MM.1S (cell line): ENCODE measurements around the gene SPPL2C.

ENCODE experiments used
- DNase-seq: peaks from one replicate; pipeline ENCODE4 v3.0.0-alpha.2; 2015
- H2AFZ ChIP-seq: fragments of 300-600 bp; sonication (generic); 2 replicates; pipeline ENCODE4 v1.6.0; 2016; ENCODE audit warnings: antibody characterized with exemption, low read length
- H3F3A ChIP-seq: fragments of 300-600 bp; sonication (generic); 2 replicates; pipeline ENCODE4 v1.6.1; 2016; ENCODE audit warnings: mild to moderate bottlenecking, antibody characterized with exemption, low read length, moderate library complexity, mixed read lengths; ENCODE audit not compliant: insufficient read depth
- H3K27ac ChIP-seq: fragments of 300-600 bp; sonication (generic); 2 replicates; pipeline ENCODE4 v1.5.1; 2016; ENCODE audit warnings: mild to moderate bottlenecking, low read length
- H3K27me3 ChIP-seq: fragments of 300-600 bp; sonication (generic); replicated peaks from 2 replicates; pipeline ENCODE4 v1.6.0; 2016; ENCODE audit warnings: low read length; ENCODE audit not compliant: insufficient read depth
- H3K36me3 ChIP-seq: fragments of 300-600 bp; sonication (generic); replicated peaks from 2 replicates; pipeline ENCODE4 v1.6.1; 2016; ENCODE audit warnings: mild to moderate bottlenecking, low read length, mixed read lengths; ENCODE audit not compliant: insufficient read depth
- H3K4me1 ChIP-seq: fragments of 300-600 bp; sonication (generic); 2 replicates; pipeline ENCODE4 v1.6.1; 2016; ENCODE audit warnings: low read length, mixed read lengths
- H3K4me2 ChIP-seq: fragments of 300-600 bp; sonication (generic); 2 replicates; pipeline ENCODE4 v1.6.0; 2016; ENCODE audit warnings: low read depth, low read length
- H3K4me3 ChIP-seq: fragments of 300-600 bp; sonication (generic); 2 replicates; pipeline ENCODE4 v1.5.1; 2016; ENCODE audit warnings: low read length, mixed read lengths
- H3K79me2 ChIP-seq: fragments of 300-600 bp; sonication (generic); 2 replicates; pipeline ENCODE4 v1.6.1; 2016; ENCODE audit warnings: mixed run types, low read length, mixed read lengths
- H3K9ac ChIP-seq: fragments of 300-600 bp; sonication (generic); 2 replicates; pipeline ENCODE4 v1.6.1; 2016; ENCODE audit warnings: low read length, mixed read lengths
- H3K9me2 ChIP-seq: fragments of 300-600 bp; sonication (generic); replicated peaks from 2 replicates; pipeline ENCODE4 v1.6.1; 2016; ENCODE audit warnings: mild to moderate bottlenecking, low read length, mixed read lengths; ENCODE audit not compliant: insufficient read depth
- H3K9me3 ChIP-seq: fragments of 300-600 bp; sonication (generic); replicated peaks from 2 replicates; pipeline ENCODE4 v1.6.1; 2016; ENCODE audit warnings: mild to moderate bottlenecking, low read length, mixed read lengths; ENCODE audit not compliant: insufficient read depth
- H4K20me1 ChIP-seq: fragments of 300-600 bp; sonication (generic); 2 replicates; pipeline ENCODE4 v1.6.1; 2016; ENCODE audit warnings: mild to moderate bottlenecking, low read length, moderate library complexity, mixed read lengths; ENCODE audit not compliant: insufficient read depth
- EZH2 ChIP-seq: fragments of 300-600 bp; sonication (generic); optimal IDR thresholded peaks from 2 replicates; pipeline ENCODE3; 2017; ENCODE audit warnings: low read depth, mild to moderate bottlenecking, antibody characterized with exemption, low read length, mixed read lengths
- EZH2phosphoT487 ChIP-seq: fragments of 300-600 bp; sonication (generic); IDR thresholded peaks from 2 replicates; pipeline ENCODE4 v1.6.1; 2018; ENCODE audit warnings: antibody characterized with exemption, low read length
- TF ChIP-seq, protein P1 (sequence below): fragments of 300-600 bp; sonication (generic); IDR thresholded peaks from 2 replicates; pipeline ENCODE4 v1.5.1; 2016; ENCODE audit warnings: antibody characterized with exemption, low read length, mixed read lengths

Gene SPPL2C, protein sequence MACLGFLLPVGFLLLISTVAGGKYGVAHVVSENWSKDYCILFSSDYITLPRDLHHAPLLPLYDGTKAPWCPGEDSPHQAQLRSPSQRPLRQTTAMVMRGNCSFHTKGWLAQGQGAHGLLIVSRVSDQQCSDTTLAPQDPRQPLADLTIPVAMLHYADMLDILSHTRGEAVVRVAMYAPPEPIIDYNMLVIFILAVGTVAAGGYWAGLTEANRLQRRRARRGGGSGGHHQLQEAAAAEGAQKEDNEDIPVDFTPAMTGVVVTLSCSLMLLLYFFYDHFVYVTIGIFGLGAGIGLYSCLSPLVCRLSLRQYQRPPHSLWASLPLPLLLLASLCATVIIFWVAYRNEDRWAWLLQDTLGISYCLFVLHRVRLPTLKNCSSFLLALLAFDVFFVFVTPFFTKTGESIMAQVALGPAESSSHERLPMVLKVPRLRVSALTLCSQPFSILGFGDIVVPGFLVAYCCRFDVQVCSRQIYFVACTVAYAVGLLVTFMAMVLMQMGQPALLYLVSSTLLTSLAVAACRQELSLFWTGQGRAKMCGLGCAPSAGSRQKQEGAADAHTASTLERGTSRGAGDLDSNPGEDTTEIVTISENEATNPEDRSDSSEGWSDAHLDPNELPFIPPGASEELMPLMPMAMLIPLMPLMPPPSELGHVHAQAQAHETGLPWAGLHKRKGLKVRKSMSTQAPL

GRCh38 chr17:45844695-45845375 lies at the start of gene SPPL2C:
Gene SPPL2C (plus strand): TSS chr17:45844881. CDS start chr17:45844907, 26 bp downstream.
- H3K4me3 ChIP-seq: no peak within 1 kb of the TSS
- no peak for TF ChIP-seq EZH2phosphoT487
- TF ChIP-seq, protein P1, sequence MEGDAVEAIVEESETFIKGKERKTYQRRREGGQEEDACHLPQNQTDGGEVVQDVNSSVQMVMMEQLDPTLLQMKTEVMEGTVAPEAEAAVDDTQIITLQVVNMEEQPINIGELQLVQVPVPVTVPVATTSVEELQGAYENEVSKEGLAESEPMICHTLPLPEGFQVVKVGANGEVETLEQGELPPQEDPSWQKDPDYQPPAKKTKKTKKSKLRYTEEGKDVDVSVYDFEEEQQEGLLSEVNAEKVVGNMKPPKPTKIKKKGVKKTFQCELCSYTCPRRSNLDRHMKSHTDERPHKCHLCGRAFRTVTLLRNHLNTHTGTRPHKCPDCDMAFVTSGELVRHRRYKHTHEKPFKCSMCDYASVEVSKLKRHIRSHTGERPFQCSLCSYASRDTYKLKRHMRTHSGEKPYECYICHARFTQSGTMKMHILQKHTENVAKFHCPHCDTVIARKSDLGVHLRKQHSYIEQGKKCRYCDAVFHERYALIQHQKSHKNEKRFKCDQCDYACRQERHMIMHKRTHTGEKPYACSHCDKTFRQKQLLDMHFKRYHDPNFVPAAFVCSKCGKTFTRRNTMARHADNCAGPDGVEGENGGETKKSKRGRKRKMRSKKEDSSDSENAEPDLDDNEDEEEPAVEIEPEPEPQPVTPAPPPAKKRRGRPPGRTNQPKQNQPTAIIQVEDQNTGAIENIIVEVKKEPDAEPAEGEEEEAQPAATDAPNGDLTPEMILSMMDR: no peak
- TF ChIP-seq EZH2: no peak
- DNase-seq: no peak
- no peak within 1 kb of the TSS for H2AFZ ChIP-seq
- no peaks in the 10 kb centered on the region for H4K20me1 ChIP-seq
- no peak within 1 kb of the TSS for H3K4me2 ChIP-seq
- no peaks in the 10 kb centered on the region for H3K9me3 ChIP-seq
- no peaks in the 10 kb centered on the region for H3K79me2 ChIP-seq
- no peaks in the 10 kb centered on the region for H3K36me3 ChIP-seq
- no peaks in the 10 kb centered on the region for H3F3A ChIP-seq
- no peaks in the 10 kb centered on the region for H3K4me1 ChIP-seq
- H3K27me3 ChIP-seq: peaks cover 27% of the 10 kb centered on the region
- H3K27ac ChIP-seq: no peak within 1 kb of the TSS
- H3K9me2 ChIP-seq: no peaks in the 10 kb centered on the region
- H3K9ac ChIP-seq: no peak within 1 kb of the TSS

GRCh38 chr17:45800816-45801215 lies 43.9 kb upstream of the SPPL2C start:
- no peak overlapping the region for H3K27ac ChIP-seq
- no peaks in the 10 kb centered on the region for H4K20me1 ChIP-seq
- no peak overlapping the region for H3K4me3 ChIP-seq
- H3K4me2 ChIP-seq: no peak overlapping the region
- H3K9me3 ChIP-seq: no peaks in the 10 kb centered on the region
- no peaks in the 10 kb centered on the region for H3K79me2 ChIP-seq
- H3K9me2 ChIP-seq: no peaks in the 10 kb centered on the region
- peaks cover 87% of the 10 kb centered on the region for H3K27me3 ChIP-seq
- no peak overlapping the region for H2AFZ ChIP-seq
- no peak for DNase-seq
- H3K4me1 ChIP-seq: no peaks in the 10 kb centered on the region
- no peaks in the 10 kb centered on the region for H3K36me3 ChIP-seq
- TF ChIP-seq EZH2phosphoT487 (no peak), EZH2 (no peak)
- TF ChIP-seq, protein P1: no peak
- no peak overlapping the region for H3K9ac ChIP-seq
- no peaks in the 10 kb centered on the region for H3F3A ChIP-seq

DNA sequence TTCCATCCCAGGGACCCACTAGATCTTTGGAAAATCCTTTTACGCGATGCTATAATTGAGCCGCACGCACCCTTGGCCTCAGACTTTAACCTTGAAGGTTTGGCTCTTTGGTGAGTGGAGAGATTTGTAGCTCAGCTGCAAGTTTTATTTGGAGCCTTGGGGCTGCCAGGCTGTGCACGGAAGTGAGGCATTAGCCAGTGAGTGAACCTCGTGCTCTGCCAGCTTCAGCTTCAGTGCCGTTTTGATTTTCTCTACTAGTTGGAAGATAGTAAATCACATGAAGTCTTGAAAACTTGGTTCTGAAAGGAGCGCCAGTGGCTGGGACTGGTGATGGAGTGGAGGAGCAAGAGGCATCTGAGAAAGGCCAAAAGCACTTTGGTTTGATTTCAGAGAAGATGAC lies 43.3 kb upstream of the SPPL2C start:
- no peak overlapping the region for H3K9ac ChIP-seq
- H3K27ac ChIP-seq: no peak overlapping the region
- no peaks in the 10 kb centered on the region for H4K20me1 ChIP-seq
- H3K9me3 ChIP-seq: no peaks in the 10 kb centered on the region
- no peak for DNase-seq
- no peak for TF ChIP-seq EZH2phosphoT487
- TF ChIP-seq, protein P1: no peak
- TF ChIP-seq EZH2: no peak
- no peak overlapping the region for H3K4me2 ChIP-seq
- no peak overlapping the region for H2AFZ ChIP-seq
- H3K79me2 ChIP-seq: no peaks in the 10 kb centered on the region
- H3K4me3 ChIP-seq: no peak overlapping the region
- H3K36me3 ChIP-seq: no peaks in the 10 kb centered on the region
- H3K4me1 ChIP-seq: no peaks in the 10 kb centered on the region
- no peaks in the 10 kb centered on the region for H3F3A ChIP-seq
- H3K27me3 ChIP-seq: peaks cover 87% of the 10 kb centered on the region
- H3K9me2 ChIP-seq: no peaks in the 10 kb centered on the region
